Measurements from ENCODE around the gene EXD2.

Gene EXD2
- long read RNA-seq, full-length matches to known transcripts, result 5 of 26 reads
- long read RNA-seq, partial matches to known transcripts, result 4 of 26 reads
- long read RNA-seq, other reads (novel, unspliced or antisense), result 17 of 26 reads

- Histone ChIP-seq H3K4me3 (replicated peaks; ENCODE audit: insufficient read depth, low read length) (peak within 1 kb of the TSS; percentile 81), H3K27me3 (ENCODE audit: insufficient read depth, poor library complexity, severe bottlenecking) (no peaks in the 10 kb centered on the region), H3K27ac (replicated peaks) (peak within 1 kb of the TSS; percentile 65)
- TF ChIP-seq CTCF (IDR thresholded peaks at IDR 0.05; ENCODE audit: insufficient read depth, low read length) (no peak), SPI1 (IDR thresholded peaks at IDR 0.05; ENCODE audit: borderline replicate concordance, low read depth) (peak; percentile 20; the same call in 1 of the 2 replicates), GABPA (IDR thresholded peaks at IDR 0.05; ENCODE audit: low read depth) (peak; percentile 91), POLR2AphosphoS5 (IDR thresholded peaks at IDR 0.05; ENCODE audit: low read depth) (no peak; the same call in 1 of the 2 replicates)
- peak; percentile 36 to 79 for DNase-seq (ENCODE audit: low read depth in 1 of 2, low spot score in 1 of 2)
Observed at GRCh38 chr14:69191340-69192111, at the start of gene EXD2. Gene EXD2 (plus strand): TSS chr14:69191498. CDS start chr14:69209471, 17,973 bp downstream.

GRCh38 chr14:69141550-69141949 is 49.7 kb upstream of the EXD2 start:
- no peak for DNase-seq (ENCODE audit: low read depth in 1 of 2, low spot score in 1 of 2)
- no peak for TF ChIP-seq CTCF (IDR thresholded peaks at IDR 0.05; ENCODE audit: insufficient read depth, low read length)
- TF ChIP-seq GABPA (IDR thresholded peaks at IDR 0.05; ENCODE audit: low read depth), result no peak
- no peak for TF ChIP-seq SPI1 (IDR thresholded peaks at IDR 0.05; ENCODE audit: borderline replicate concordance, low read depth)
- TF ChIP-seq REST (IDR thresholded peaks at IDR 0.05; ENCODE audit: insufficient replicate concordance, low read depth), result no peak
- TF ChIP-seq POLR2AphosphoS5 (IDR thresholded peaks at IDR 0.05; ENCODE audit: low read depth), result no peak
- Histone ChIP-seq H3K27ac (replicated peaks) (no peak overlapping the region), H3K4me3 (replicated peaks; ENCODE audit: insufficient read depth, low read length) (no peak overlapping the region), H3K27me3 (ENCODE audit: insufficient read depth, poor library complexity, severe bottlenecking) (no peaks in the 10 kb centered on the region)

GRCh38 chr14:69142101-69142500 is 49.2 kb upstream of the EXD2 start:
- no peak for DNase-seq (ENCODE audit: low read depth in 1 of 2, low spot score in 1 of 2)
- Histone ChIP-seq H3K4me3 (replicated peaks; ENCODE audit: insufficient read depth, low read length) (no peak overlapping the region), H3K27ac (replicated peaks) (no peak overlapping the region), H3K27me3 (ENCODE audit: insufficient read depth, poor library complexity, severe bottlenecking) (no peaks in the 10 kb centered on the region)
- TF ChIP-seq CTCF (IDR thresholded peaks at IDR 0.05; ENCODE audit: insufficient read depth, low read length), result no peak

GRCh38 chr14:69149461-69150244 is 41.6 kb upstream of the EXD2 start:
- DNase-seq (ENCODE audit: low read depth in 1 of 2, low spot score in 1 of 2), result no peak
- H3K27me3 ChIP-seq (ENCODE audit: insufficient read depth, poor library complexity, severe bottlenecking), result no peaks in the 10 kb centered on the region
- H3K4me3 ChIP-seq (replicated peaks; ENCODE audit: insufficient read depth, low read length), result no peak overlapping the region
- H3K27ac ChIP-seq (replicated peaks), result no peak overlapping the region
- TF ChIP-seq SPI1 (IDR thresholded peaks at IDR 0.05; ENCODE audit: borderline replicate concordance, low read depth) (no peak), CTCF (IDR thresholded peaks at IDR 0.05; ENCODE audit: insufficient read depth, low read length) (no peak), POLR2AphosphoS5 (IDR thresholded peaks at IDR 0.05; ENCODE audit: low read depth) (no peak), GABPA (IDR thresholded peaks at IDR 0.05; ENCODE audit: low read depth) (no peak), REST (IDR thresholded peaks at IDR 0.05; ENCODE audit: insufficient replicate concordance, low read depth) (no peak)
